ENCODE data around the gene MYH9.

The MYH9 gene

DNA sequence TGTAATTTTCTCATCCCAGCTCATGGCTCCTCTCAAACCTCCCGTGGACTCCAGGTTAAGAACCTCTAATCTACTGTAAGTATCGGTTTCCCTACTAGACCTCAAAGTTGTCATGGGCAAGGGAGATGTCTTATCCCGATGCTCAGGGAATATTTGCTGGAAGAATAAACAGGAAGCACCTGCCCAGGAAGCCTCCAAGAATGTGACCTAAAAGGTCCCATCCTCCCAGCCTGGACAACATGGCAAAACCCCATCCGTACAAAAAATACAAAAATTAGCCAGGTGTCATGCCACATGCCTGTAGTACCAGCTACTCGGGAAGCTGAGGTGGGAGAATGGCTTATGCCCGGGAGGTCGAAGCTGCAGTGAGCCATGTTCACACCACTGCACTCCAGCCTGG is 72.4 kb downstream of the MYH9 start:
- DNase-seq (ENCODE audit: low spot score) = no peak

DNA sequence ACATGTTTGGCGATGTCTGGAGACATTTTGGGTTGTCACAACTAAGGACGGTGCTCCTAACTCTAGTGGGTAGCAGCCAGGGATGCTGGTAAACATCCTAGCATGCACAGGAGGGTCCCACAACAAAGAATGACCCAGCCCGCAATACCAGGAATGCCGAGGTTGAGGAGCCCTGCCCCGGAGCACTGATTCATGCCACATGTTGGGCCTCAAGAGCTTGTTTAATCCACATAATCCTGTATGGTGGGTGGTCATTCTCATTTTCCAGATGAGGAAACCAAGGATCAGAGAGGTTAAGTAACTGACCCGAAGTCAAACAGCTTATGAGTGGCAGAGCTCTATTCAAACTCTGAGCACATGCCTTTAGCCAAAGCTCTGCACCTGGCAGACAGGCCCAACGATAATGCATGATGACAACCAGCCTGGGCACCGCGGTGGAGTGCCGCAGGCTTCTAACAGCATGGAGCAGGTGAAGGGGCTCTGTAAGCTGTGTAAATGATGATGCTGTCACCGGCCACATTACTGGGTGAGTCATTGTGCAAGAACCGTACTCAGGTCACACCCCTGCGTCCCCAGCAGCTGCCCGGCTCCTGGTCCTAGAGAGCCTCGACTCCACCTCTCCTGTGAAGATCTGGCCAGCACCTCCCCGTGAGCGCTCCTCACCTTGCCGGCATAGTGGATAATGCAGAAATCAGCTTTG is 76.2 kb downstream of the MYH9 start:
- no peak for DNase-seq (ENCODE audit: low spot score)

DNA sequence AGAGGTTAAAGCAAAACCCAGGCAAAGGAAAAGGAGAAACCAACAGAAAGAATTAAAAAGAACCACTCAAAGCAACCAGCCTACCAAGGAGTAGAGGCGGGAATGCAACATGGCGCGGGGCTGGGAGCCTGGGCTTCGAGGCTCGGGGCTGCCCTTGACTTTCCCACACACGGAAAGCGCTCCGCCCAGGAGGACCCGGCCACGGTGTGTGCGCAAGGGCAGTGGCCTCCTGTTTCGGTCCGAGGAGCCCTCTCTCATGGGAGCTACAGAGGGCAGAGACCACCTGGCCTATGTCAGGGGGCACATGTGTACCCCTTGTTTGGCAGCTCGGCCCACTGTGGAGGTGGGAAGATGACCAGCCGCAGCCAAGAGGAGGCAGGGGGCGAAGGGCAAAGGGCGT is 78.9 kb downstream of the MYH9 start:
- no peak for DNase-seq (ENCODE audit: low spot score)

DNA sequence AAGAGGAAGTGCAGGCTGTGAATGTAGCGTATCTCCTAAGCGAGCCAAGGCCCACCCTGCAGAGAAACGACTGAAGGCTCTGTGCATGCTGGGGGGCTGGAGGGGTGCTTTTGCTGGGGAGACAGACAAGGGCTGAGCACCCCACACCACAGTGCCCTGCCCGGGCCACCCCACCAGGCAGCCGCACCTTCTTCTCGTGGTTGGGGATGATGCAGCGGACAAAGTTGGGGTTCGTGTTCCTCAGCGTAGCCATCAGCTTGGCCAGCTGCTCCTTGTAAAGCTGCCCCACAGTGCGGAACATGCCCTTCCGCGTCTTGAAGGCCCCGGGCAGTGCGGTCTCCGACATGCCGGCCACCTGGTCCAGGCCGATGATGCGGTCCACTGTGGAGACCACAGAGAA is 81.5 kb downstream of the MYH9 start:
- no peak for DNase-seq (ENCODE audit: low spot score)

DNA sequence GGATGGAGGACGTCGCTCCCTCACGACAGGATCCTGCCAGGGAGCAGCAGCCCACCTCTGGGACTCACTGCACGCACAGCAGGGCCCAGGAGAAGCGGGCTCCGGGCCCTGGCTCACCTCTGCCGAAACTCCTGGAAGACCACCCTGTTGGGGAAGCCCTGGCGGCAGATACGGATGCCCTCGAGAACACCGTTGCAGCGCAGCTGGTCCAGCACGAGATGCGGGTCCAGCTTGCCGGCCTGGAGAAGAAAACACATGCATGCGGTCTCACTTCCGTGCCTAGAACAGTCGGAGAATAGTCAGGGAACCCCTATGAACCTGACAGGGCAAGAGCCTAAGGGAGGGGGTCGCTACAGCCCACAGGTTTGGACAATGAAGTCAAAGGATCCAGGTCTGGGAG is 82.0 kb downstream of the MYH9 start:
- DNase-seq (ENCODE audit: low spot score) = no peak

DNA sequence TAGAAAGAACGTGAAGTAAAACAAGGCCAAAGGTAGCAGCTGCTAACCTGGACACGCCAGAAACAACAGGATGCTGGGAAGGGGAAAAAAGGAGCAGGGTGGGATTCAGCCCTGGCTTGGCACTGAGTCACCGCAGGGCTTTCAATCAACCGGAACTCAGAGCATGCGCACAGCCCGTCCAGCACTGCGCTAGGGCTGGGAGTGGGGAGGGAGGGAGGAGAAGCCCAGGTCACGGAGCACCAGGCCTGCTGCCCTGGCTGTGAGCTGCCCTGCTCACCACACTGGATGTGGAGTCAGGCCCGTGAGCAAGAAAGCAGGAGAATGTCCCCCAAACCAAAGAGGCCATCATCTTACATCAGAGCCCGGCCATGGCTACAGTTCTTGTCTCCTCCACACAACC is 83.3 kb downstream of the MYH9 start:
- no peak for DNase-seq (ENCODE audit: low spot score)

DNA sequence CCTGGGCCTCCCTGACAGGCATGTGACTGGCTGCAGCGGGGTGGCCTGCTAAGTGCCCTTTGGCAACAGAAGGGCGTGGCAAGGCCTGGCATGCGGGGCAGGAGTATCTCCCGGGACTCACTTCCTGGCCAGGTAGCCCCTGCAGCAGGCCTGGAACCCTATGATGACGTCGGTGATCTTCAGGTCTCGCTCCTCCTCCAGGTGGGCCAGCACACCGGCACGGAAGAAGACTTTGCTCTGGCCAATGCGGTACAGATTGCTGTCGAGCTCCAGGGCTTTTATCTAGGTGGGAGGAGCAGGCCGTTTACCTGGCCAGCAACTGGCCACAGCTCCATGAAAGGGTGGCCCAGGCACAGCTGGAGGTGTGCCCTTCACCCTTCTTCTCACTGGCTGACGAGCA is 83.9 kb downstream of the MYH9 start:
- DNase-seq (ENCODE audit: low spot score) = peak; percentile 3

DNA sequence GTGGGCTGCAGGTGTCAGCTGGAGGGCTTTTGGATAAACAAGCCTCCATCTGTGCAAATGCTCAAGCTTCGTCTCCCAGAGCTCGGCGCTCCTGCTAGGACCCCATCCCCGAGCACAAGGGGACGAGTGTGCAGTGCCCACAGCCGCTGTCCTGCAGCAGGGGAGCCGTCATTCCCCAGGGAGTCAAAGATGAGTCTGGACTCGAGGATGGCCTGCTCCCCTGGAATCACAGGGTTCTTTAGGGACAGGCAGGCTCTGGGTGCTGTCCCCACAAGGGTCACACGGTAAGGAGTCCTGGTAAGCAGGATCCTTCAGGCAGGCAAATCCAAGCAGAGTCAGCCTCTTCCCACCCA is 84.7 kb downstream of the MYH9 start:
- DNase-seq (ENCODE audit: low spot score) = no peak

DNA sequence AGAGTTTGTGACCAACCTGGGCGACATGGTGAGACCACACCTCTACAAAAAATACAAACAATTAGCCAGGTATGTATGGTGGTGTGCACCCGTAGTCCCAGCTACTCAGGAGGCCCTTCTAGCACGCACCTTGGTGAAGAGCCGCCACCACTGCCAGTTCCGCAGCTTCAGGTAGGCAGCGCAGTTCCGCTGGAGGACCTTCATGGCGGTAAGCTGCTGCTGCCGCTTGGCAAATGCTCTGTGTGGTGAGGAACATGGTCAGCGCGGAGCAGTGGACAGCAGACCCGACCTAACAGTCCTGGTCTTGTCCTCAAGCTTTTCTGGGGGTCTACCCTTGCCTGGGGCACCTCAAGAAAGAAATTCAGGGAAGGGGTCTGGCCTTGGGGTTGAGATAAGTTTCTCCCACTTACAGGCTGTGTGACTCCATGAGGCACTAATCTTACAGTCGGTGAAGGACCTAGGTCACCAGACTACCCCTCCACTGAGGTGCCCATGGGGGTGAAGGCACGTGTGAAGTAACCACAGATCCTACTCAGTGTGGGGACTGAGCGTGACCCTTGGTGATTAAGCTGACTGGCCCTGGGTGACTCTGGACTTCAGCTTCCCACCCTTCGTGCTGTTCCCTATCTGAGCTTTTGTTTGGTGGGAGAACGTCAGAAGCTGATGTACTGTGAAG is 85.2 kb downstream of the MYH9 start:
- no peak for DNase-seq (ENCODE audit: low spot score)

DNA sequence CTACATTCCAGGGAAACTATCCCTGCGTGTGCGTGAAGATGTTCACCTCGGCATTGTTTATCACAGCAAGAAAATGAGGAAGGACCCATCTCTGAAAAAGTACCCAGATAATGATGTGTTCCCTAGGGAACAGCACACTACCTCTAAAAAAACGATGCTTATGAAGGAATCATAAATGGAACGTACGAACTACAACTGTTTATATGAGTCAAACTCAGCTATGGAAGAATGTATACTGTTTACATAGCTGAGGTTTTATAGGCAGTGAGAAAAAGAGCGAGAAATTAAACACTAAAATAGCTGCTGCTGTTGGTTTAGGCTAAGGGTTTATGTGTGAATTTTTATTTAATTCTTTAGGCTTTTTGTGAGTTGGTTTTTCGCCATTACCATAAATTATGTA is 85.9 kb downstream of the MYH9 start:
- no peak for DNase-seq (ENCODE audit: low spot score)

DNA sequence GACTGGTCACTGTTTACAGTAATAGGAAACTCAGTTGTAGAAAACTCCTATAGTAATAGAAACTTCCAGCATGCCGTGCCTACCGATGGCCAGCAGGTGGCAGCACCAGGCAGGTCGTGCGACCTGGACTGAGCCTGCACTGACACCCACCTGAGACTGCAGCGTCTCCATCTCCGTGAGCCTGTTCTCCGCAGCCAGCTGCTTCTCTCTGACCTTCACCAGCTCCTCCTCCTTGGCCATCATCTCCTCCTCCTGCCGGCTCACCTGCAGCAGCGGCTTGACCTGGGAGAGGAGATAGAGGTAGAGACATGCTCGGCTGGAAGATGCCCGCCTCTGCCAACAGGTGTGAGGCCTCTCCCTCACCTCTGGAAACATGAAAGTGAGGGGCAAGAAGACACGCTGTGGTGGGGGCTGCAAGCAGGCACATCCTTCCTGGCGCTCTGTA is 86.4 kb downstream of the MYH9 start:
- DNase-seq (ENCODE audit: low spot score) = peak; percentile 61

DNA sequence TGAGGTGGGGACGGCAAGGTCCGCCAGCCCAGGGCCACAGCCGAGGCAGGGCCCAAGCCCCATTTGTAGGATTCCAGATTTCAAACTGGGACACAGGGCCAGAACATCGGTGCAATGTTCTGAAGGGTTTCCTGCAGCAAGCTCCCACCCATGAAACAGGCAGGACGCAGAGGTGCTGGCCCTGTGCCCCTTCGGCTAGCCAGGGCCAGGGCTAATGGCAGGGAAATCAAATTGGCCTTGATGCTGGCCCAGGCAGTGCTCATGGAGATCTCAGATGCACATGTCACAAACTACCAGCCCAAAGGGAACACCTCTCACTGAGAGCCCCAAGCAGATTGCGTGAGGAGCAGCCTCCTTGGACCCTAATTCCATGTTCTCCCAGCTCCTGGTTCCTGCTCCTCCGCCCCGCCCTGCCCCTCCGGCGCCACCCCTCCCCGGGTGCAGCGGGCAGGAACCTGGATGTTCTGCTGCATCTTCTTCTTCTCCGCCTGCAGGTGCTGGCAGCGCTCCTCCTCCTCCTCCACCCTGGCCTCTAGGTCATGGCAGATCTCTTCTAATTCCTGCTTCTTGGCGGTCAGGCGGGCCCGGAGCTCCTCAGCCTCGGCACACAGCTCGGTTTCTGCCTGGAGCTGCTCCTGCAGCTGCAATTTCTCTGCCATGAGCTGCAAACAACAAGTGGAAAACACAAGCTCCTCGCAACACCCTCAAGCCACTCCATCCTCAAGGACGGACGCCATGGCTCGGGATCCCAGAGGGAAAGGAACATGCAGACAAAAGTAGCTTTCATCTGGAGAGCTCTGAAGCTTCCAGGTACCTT is 87.2 kb downstream of the MYH9 start:
- DNase-seq (ENCODE audit: low spot score) = no peak

DNA sequence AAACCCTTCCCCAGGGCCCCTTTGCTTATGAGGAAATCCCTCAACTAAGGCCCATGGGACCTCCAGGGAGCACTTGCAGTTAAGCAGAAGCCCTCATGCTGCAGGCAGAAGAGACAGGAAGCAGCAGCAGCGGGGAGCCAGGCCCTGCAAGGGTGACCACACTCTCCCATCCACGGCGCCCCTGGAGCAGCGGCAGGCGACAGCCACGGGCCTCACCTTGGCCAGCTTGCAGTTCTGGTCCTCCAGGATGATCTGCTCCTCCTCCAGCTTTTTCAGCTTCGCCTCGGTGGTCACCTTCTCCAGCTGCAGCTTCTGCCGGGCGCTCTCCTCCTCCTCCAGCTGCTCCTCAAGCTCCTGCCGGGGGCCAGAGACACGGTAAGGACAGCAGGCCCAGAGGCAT is 87.9 kb downstream of the MYH9 start:
- no peak for DNase-seq (ENCODE audit: low spot score)

DNA sequence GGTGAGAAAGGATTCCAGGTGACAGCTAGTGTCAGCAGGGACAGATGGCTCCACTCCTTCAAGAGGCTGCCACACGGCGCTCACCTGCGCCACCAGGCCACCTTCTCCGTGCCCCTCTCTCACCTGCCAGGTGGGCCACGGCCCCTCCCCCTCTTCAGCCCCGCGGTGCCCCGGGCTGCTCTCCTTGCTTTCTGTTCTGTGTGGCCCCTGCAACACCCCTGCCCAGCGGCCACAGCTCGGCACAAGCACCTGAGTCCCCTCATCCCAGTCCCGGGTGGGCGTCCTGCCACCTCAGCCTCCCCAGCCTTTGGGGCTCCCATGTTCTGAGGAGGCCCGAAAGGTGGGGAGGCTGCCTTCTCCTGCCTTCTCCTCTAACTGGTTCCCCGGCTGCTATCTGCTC is 88.5 kb downstream of the MYH9 start:
- no peak for DNase-seq (ENCODE audit: low spot score)

DNA sequence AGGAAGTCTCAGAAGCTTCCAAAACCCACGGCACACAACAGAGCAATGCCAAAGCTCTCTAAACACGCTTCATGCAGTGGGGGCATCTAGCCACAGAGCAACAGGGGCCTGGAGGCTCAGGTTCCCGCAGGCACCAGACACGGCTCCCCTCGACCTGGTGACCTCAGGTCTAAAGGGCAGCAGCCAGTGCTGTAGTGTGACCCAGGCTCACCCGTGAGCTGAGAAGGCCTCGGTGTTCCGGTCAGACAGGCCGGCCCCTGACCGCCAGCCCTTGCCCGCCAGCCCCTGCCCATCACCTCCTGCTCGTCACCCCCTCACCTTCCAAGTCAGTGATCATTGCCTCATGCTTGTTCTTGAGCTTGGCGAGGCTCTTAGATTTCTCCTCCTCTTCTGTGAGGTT is 89.2 kb downstream of the MYH9 start:
- DNase-seq (ENCODE audit: low spot score) = no peak

DNA sequence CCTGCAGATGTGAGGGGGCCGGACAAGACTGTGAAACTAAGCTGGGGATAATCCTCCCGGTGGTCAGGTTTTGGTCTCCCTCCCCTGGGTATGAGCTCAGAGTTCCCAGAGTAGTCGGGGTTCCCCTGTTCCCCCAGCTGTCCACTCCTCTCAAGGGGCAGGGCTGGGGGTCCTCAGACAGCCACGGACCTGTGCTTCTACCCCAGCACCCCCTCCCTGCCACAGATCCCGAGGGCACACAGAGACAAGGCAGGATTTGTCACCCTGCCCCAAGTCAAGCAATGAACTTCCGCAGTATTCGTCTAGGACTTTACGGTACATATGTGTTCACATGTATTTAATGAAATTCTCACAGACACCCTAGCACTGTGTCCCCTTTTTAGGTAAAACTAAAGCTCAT is 89.6 kb downstream of the MYH9 start:
- DNase-seq (ENCODE audit: low spot score) = no peak

DNA sequence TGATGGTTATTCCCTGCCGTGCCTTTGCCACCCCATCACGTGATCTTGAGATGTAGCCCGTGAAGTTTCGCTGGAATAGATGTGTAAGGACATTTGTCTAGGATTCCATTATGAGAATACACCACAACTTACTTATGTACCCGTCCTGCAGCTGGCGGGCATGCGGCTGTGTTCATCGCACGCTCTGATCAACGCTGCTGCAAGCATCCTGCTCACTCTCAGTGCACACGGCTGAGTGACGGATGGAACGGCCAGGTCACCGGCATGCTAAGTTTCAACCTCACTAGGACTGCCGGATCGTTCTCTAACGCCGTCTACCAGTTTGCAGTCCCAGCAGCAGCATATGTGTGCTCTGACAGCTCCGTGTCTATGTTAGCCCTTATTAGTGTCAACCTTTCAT is 90.2 kb downstream of the MYH9 start:
- no peak for DNase-seq (ENCODE audit: low spot score)

DNA sequence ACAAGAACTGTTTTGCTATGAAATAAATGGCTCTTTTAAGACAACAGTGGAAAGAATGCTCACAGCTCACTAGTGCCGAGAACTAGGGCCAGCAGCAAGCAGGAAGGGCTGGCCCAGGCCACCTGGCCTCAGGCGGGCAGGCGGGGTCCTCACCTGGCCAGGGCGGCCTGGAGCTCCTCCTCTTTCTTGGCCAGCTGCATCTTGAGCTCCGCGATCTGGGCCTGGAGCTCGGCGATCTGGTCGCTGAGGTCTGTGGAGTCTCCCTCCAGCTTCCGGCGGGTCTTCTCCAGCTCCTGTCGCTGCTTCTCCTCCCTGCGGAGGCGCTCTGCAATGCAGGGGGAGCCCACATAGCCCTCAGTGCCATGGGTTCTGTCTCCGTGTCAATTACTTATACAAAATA is 91.1 kb downstream of the MYH9 start:
- DNase-seq (ENCODE audit: low spot score) = no peak

DNA sequence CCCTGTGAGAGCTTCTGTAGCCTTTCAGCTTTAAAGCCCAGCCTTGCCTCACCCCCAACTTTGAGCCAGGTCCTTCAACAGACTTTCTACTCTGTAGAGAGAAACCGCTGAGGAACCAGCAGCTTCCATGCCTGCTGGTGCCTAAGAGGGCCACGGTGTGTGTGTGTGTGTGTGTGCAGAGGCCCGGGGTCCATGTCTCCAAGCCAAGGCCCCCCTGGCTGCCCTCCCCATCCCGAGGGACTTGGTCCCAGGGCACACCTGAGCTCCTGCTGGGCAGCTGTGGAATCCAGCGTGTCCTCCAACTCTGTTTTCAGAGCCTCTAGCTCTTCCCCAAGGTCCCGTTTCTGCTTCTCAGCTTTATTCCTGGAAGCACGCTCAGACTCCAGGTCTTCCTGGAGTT is 92.5 kb downstream of the MYH9 start:
- no peak for DNase-seq (ENCODE audit: low spot score)

DNA sequence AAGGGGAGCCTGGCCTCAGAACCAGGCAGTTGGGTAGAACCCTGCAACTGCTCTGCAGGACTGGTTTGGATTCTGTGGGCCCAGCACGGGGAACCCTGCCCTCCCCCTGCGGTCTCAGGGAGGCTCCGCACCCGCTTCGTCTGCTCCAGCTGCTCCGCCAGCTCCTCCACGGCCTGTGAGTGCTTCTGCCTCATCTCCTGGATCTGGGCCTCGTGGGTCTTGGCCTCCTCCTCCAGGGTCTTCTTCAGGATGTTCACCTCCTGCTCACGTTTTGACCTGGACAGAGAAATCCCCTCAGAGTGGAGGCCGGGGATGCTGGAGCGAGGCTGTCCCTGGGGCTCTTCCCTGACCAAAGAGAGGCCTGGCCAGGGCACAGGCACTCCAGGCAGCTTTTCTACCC is 93.0 kb downstream of the MYH9 start:
- no peak for DNase-seq (ENCODE audit: low spot score)

DNA sequence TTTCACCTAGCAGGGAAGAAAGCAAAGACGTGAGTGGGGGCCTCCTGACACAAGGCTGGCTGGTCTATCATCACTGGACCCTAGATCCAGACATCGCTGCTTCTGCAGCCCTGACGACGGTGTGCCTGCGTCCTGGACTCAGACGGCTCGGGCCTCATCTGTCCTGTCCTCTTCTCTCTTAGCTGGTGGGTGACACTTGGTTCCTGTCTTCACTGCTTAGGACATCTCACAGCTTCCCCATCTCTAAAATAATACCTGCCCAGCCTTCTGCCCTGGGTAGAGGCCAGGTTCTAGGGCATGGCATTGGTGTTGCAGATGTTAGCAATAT is 93.5 kb downstream of the MYH9 start:
- DNase-seq (ENCODE audit: low spot score) = no peak

DNA sequence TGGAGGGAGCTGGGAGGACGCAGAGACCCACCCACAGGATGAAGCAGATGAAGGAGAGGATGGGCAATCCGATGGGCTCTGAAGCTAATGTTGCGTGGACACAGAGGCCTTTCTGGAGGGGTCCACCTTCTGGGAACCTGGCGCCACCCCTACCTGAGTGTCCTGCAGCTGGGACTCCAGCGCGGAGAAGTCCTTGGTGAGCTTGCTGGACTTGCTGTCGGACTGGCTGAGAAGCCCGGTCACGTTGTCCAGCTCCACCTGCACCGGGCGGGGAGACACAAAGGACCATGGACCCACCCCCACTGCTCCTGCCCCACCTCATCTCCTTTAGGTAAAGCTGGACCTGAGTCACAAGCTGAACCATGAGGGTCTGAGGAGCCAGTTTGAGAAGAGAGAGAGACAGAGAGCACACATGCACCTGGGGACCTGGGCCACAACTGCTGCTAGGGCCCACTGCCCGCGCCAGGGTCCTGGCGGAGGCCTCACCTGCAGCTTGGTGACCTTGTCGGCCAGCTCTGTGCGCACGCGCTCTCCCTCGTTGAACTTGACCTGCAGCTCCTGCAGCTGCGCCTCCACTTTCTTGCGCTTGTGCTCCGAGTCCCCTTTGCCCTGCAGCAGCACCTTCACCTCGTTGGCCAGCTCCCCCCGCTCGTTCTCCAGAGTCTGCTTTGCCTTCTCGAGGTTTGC is 94.0 kb downstream of the MYH9 start:
- no peak for DNase-seq (ENCODE audit: low spot score)
